IMR-90 (cell line): ENCODE data around the gene GRAMD1A. TPM values are rescaled to one million over a fixed set of nuclear protein-coding genes. Genes with fewer than 3 reads are reported as not detected.

Experiments used
- ATAC-seq: fragments of 200-7000 bp; cut with Tn5 transposase; 2 replicates; pipeline ENCODE4 v1.9.1; 2020; ENCODE audit warnings: low read depth, mild to moderate bottlenecking, moderate library complexity
- BruUV-seq: library from RNA; stranded (reverse); fragments of 400-500 nt; replicated peaks from 2 replicates; lab custom pipeline; 2021; lab: Mats Ljungman, UMichigan
- CTCF ChIA-PET: fragments of 300-600 bp; formaldehyde crosslinking; extraction: SDS; loops from one replicate; lab custom pipeline; 2021; ENCODE audit warnings: antibody characterized with exemption; lab: Yijun Ruan, JAX
- POLR2A ChIA-PET: fragments of 300-600 bp; sonication (Branson Sonifier 250); formaldehyde crosslinking; loops from one replicate; lab custom pipeline; 2022; ENCODE audit warnings: antibody characterized with exemption; ENCODE audit not compliant: unreplicated experiment; lab: Charles Lee
- DNase-seq: peaks from one replicate; pipeline ENCODE4 v3.0.0; 2013
- H2AFZ ChIP-seq: replicated peaks from 2 replicates; pipeline ENCODE3; 2013; ENCODE audit warnings: low read length, mild to moderate bottlenecking; ENCODE audit not compliant: poor library complexity
- H2AK5ac ChIP-seq: 2 replicates; pipeline ENCODE4 v1.6.1; 2013; ENCODE audit warnings: low read depth, low read length, inconsistent platforms
- H2AK9ac ChIP-seq: replicated peaks from 2 replicates; pipeline ENCODE3; 2013; ENCODE audit warnings: mild to moderate bottlenecking, low read depth, low read length, moderate library complexity; ENCODE audit not compliant: poor library complexity
- H2BK120ac ChIP-seq: 2 replicates; pipeline ENCODE4 v1.6.1; 2013; ENCODE audit warnings: low read depth, low read length, inconsistent platforms
- H2BK15ac ChIP-seq: 3 replicates; pipeline ENCODE4 v1.6.1; 2013; ENCODE audit warnings: low read depth, low read length, inconsistent platforms
- H2BK20ac ChIP-seq: 2 replicates; pipeline ENCODE4 v1.6.1; 2013; ENCODE audit warnings: low read depth, mild to moderate bottlenecking, inconsistent platforms, low read length, moderate library complexity
- H2BK5ac ChIP-seq: 2 replicates; pipeline ENCODE4 v1.6.1; 2013; ENCODE audit warnings: mild to moderate bottlenecking, low read depth, low read length, inconsistent platforms; ENCODE audit not compliant: poor library complexity, severe bottlenecking
- H3K14ac ChIP-seq: replicated peaks from 2 replicates; pipeline ENCODE4 v1.6.1; 2013; ENCODE audit warnings: low read depth, low read length, inconsistent platforms
- H3K18ac ChIP-seq: 2 replicates; pipeline ENCODE4 v1.6.1; 2013; ENCODE audit warnings: low read depth, low read length, control low read depth
- H3K23ac ChIP-seq: 2 replicates; pipeline ENCODE4 v1.6.1; 2013; ENCODE audit warnings: low read depth, low read length, inconsistent platforms
- H3K27ac ChIP-seq: 2 replicates; pipeline ENCODE4 v1.5.1; 2013; ENCODE audit warnings: mild to moderate bottlenecking, control low read depth, low read length; ENCODE audit not compliant: insufficient read depth
- H3K27me3 ChIP-seq: 2 replicates; pipeline ENCODE4 v1.6.1; 2013; ENCODE audit warnings: low read length; ENCODE audit not compliant: control insufficient read depth, insufficient read depth
- H3K36me3 ChIP-seq: 2 replicates; pipeline ENCODE4 v1.6.1; 2013; ENCODE audit warnings: low read length, mixed read lengths; ENCODE audit not compliant: control insufficient read depth, insufficient read depth
- H3K4ac ChIP-seq: 2 replicates; pipeline ENCODE4 v1.6.1; 2013; ENCODE audit warnings: low read depth, low read length, inconsistent platforms
- H3K4me1 ChIP-seq: 2 replicates; pipeline ENCODE4 v1.6.1; 2013; ENCODE audit warnings: low read length, mixed read lengths; ENCODE audit not compliant: control insufficient read depth, insufficient read depth
- H3K4me2 ChIP-seq: 2 replicates; pipeline ENCODE4 v1.6.1; 2013; ENCODE audit warnings: low read depth, mild to moderate bottlenecking, control low read depth, low read length, moderate library complexity
- H3K4me3 ChIP-seq: 2 replicates; pipeline ENCODE4 v1.5.1; 2013; ENCODE audit warnings: low read depth, mild to moderate bottlenecking, control low read depth, low read length, moderate library complexity; ENCODE audit not compliant: insufficient read depth
- H3K56ac ChIP-seq: 2 replicates; pipeline ENCODE4 v1.6.1; 2013; ENCODE audit warnings: low read length, inconsistent platforms; ENCODE audit not compliant: insufficient read depth; ENCODE audit errors: extremely low read depth
- H3K79me1 ChIP-seq, 2 experiments: 2 replicates each; pipeline ENCODE4 v1.6.1; 2013; ENCODE audit warnings: low read length in 2 of 2, inconsistent platforms in 1 of 2, low read depth in 1 of 2
- H3K9ac ChIP-seq: 2 replicates; pipeline ENCODE4 v1.6.1; 2013; ENCODE audit warnings: low read depth, low read length, control low read depth
- H3K9me1 ChIP-seq: 2 replicates; pipeline ENCODE4 v1.6.1; 2013; ENCODE audit warnings: low read length, inconsistent platforms; ENCODE audit not compliant: insufficient read depth
- H3K9me3 ChIP-seq: 2 replicates; pipeline ENCODE4 v1.6.1; 2013; ENCODE audit warnings: low read length; ENCODE audit not compliant: control insufficient read depth, insufficient read depth
- H4K20me1 ChIP-seq: 2 replicates; pipeline ENCODE4 v1.6.1; 2013; ENCODE audit warnings: low read length, inconsistent platforms; ENCODE audit not compliant: insufficient read depth
- H4K5ac ChIP-seq: 2 replicates; pipeline ENCODE4 v1.6.1; 2013; ENCODE audit warnings: mild to moderate bottlenecking, low read depth, low read length, control low read depth
- H4K8ac ChIP-seq, 2 experiments: 2 replicates each; pipeline ENCODE4 v1.6.1; 2013; ENCODE audit warnings: low read depth in 2 of 2, low read length in 2 of 2, control low read depth in 1 of 2, inconsistent platforms in 1 of 2
- H4K91ac ChIP-seq: 2 replicates; pipeline ENCODE4 v1.6.1; 2013; ENCODE audit warnings: low read depth, low read length, inconsistent platforms; ENCODE audit not compliant: insufficient read depth
- BHLHE40 ChIP-seq: fragments of 150-350 bp; IDR thresholded peaks from 2 replicates; pipeline ENCODE4 v1.6.1; 2016; ENCODE audit warnings: mild to moderate bottlenecking, low read depth, low read length
- CEBPB ChIP-seq: IDR thresholded peaks from 2 replicates; pipeline ENCODE4 v1.6.1; 2012; ENCODE audit warnings: low read depth, low read length, improper control_type of control experiment
- CHD1 ChIP-seq: IDR thresholded peaks from 2 replicates; pipeline ENCODE4 v1.6.1; 2012; ENCODE audit warnings: low read depth, low read length, improper control_type of control experiment
- ELK1 ChIP-seq: fragments of 150-350 bp; IDR thresholded peaks from 2 replicates; pipeline ENCODE4 v1.6.1; 2016; ENCODE audit warnings: low read depth, mild to moderate bottlenecking, low read length, moderate library complexity, borderline replicate concordance
- FOS ChIP-seq: fragments of 150-350 bp; IDR thresholded peaks from 2 replicates; pipeline ENCODE4 v1.6.1; 2016; ENCODE audit warnings: low read depth, low read length
- MAFK ChIP-seq: IDR thresholded peaks from 2 replicates; pipeline ENCODE4 v1.6.1; 2012; ENCODE audit warnings: low read depth, low read length, improper control_type of control experiment
- MAZ ChIP-seq: IDR thresholded peaks from 2 replicates; pipeline ENCODE4 v1.6.1; 2012; ENCODE audit warnings: low read depth, mild to moderate bottlenecking, low read length, improper control_type of control experiment, moderate library complexity, borderline replicate concordance
- MXI1 ChIP-seq: IDR thresholded peaks from 2 replicates; pipeline ENCODE4 v1.6.1; 2012; ENCODE audit warnings: low read depth, mild to moderate bottlenecking, low read length, moderate library complexity, borderline replicate concordance
- NFE2L2 ChIP-seq: fragments of 150-350 bp; IDR thresholded peaks from 2 replicates; pipeline ENCODE4 v1.6.1; 2016; ENCODE audit warnings: low read depth, mild to moderate bottlenecking, low read length
- POLR2A ChIP-seq: IDR thresholded peaks from 2 replicates; pipeline ENCODE4 v1.6.1; 2012; ENCODE audit warnings: mild to moderate bottlenecking, low read depth, low read length
- RAD21 ChIP-seq: IDR thresholded peaks from 2 replicates; pipeline ENCODE4 v1.6.1; 2012; ENCODE audit warnings: low read length, improper control_type of control experiment
- RCOR1 ChIP-seq: IDR thresholded peaks from 2 replicates; pipeline ENCODE4 v1.6.1; 2012; ENCODE audit warnings: mild to moderate bottlenecking, low read length, improper control_type of control experiment; ENCODE audit not compliant: insufficient replicate concordance
- RFX5 ChIP-seq: IDR thresholded peaks from 2 replicates; pipeline ENCODE4 v1.8.0; 2012; ENCODE audit warnings: low read depth, mild to moderate bottlenecking, low read length, moderate library complexity
- SMC3 ChIP-seq: fragments of 150-350 bp; IDR thresholded peaks from 2 replicates; pipeline ENCODE4 v1.6.1; 2016; ENCODE audit warnings: low read depth, mild to moderate bottlenecking, antibody characterized with exemption, low read length, moderate library complexity
- WGBS, 2 experiments: methylation state at CpG; one replicate each; pipeline versions ENCODE4 v1.1.5 to v1.1.7; 2013; ENCODE audit warnings: missing lambda C conversion rate in 2 of 2; ENCODE audit not compliant: insufficient read length in 1 of 2; ENCODE audit errors: extremely low coverage in 2 of 2; 5-methylcytosine and 5-hydroxymethylcytosine counted together
- dilution Hi-C: fragments of 300-500 bp; cut with HindIII; formaldehyde crosslinking; loops from one replicate; pipeline ENCODE4 v1.14.3; 2018; ENCODE audit warnings: low sequenced_read_pairs; ENCODE audit not compliant: unreplicated experiment
- in situ Hi-C: fragments of 300-500 bp; cut with MboI; formaldehyde crosslinking; loops from 3 replicates; pipeline ENCODE4 v1.14.3; 2019; ENCODE audit warnings: low sequenced_read_pairs, inconsistent platforms, mixed read lengths
- intact Hi-C: fragments of 100-400 bp; cut with micrococcal nuclease; formaldehyde crosslinking; loops from 2 replicates; pipeline ENCODE4 v1.10.0; 2022
- polyA plus RNA-seq, 3 experiments: library from polyadenylated mRNA; depleted of rRNA; stranded (reverse); fragments of >200 nt; gene quantifications; 2 replicates each; pipeline ENCODE4 v1.2.3, GENCODE V29; 2012; ENCODE audit warnings: low replicate concordance in 1 of 3
- total RNA-seq: library from RNA; depleted of rRNA; stranded (reverse); fragments of >200 nt; gene quantifications from 2 replicates; pipeline ENCODE4 v1.2.3, GENCODE V29; 2012
- TF ChIP-seq, protein P1 (sequence below): conservative IDR thresholded peaks from 2 replicates; pipeline ENCODE4 v1.5.1; 2012; ENCODE audit warnings: mild to moderate bottlenecking, low read depth, low read length, improper control_type of control experiment

GRAMD1A gene
- total and polyA plus RNA-seq, 2 of the 4 experiments (the other 2 are of a cell fraction) = 11.1 to 63.0 TPM

DNA sequence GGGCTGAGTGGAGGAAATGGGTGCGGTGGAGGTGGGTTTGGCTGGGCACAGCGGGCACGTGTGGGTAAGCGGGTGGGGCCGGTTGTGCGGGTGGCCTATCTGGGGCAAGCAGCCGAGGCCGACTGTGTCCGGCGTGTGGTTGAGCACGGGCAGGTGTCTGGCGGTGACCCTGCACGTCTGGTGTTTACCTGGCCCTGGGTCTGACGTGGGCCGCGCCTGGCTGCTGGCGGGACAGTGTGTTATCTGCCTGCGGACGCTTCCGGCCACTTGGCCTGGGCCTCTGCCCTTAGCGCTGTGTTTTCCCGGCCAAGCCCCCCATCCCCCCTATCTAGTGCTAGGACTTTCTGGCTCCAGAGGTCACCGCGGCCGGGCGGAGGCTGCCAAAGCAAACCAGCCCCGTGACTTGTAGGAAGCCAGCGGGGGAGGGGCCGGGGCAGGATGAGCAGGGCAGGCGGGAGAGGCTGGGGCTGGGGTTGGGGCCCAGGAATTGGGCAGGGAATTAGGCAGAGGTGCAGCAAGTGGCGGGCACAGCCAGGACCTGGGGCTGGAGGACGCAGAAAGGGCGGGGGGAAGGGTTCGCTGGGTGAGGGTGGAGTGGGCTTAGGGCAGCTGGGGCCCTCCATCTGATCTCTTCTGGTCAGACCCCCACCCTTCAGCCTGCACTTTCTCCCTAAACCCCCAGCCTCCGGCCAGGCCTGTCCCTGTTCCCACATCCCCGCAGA lies 40.9 kb downstream of the GRAMD1A start:
- H3K14ac ChIP-seq = no peak overlapping the region
- peak; percentile 22; the same call in 1 of the 2 replicates for ATAC-seq
- in situ Hi-C loops (no loop called here), dilution Hi-C loops (no loop called here), intact Hi-C loops (no loop called here)
- no peak overlapping the region for H3K4me3 ChIP-seq
- peaks cover 5% of the 10 kb centered on the region; the same call in 1 of the 2 replicates for H3K4me1 ChIP-seq
- H2AFZ ChIP-seq = peak overlapping the region; percentile 34
- CTCF ChIA-PET = no interaction called here
- no peak overlapping the region for H4K5ac ChIP-seq
- H2AK9ac ChIP-seq = no peak overlapping the region
- no peak overlapping the region for H3K27ac ChIP-seq
- no peak overlapping the region for H2BK120ac ChIP-seq
- POLR2A ChIA-PET = no interaction called here
- no peak overlapping the region; the same call in 1 of the 2 replicates for H3K4me2 ChIP-seq
- no peaks in the 10 kb centered on the region for H3K9me1 ChIP-seq
- WGBS, 2 experiments = 37% methylated on average over 10 of the region's 36 CpGs; no CpG with 5 or more reads in 1 of the 2 experiments
- DNase-seq = no peak
- peaks cover 7% of the 10 kb centered on the region; the same call in 1 of the 2 replicates for H3K27me3 ChIP-seq
- no peak overlapping the region for H2BK15ac ChIP-seq
- BruUV-seq = no TSS peak
- no peak overlapping the region for H2BK5ac ChIP-seq
- no peaks in the 10 kb centered on the region for H3K9me3 ChIP-seq
- H4K20me1 ChIP-seq = no peaks in the 10 kb centered on the region
- H2BK20ac ChIP-seq = no peak overlapping the region
- H4K91ac ChIP-seq = no peak overlapping the region
- no peak overlapping the region for H4K8ac ChIP-seq
- no peak overlapping the region for H3K4ac ChIP-seq
- no peak overlapping the region; the same call in 1 of the 2 replicates for H2AK5ac ChIP-seq
- H3K36me3 ChIP-seq = no peaks in the 10 kb centered on the region
- no peaks in the 10 kb centered on the region for H3K79me1 ChIP-seq
- H3K18ac ChIP-seq = no peak overlapping the region
- H3K23ac ChIP-seq = no peak overlapping the region
- H3K56ac ChIP-seq = no peak overlapping the region
- no peak overlapping the region for H3K9ac ChIP-seq
- no peak for TF ChIP-seq BHLHE40
- TF ChIP-seq ELK1 = no peak
- TF ChIP-seq POLR2A = no peak
- no peak for TF ChIP-seq RFX5
- TF ChIP-seq FOS = no peak
- TF ChIP-seq CHD1 = no peak
- no peak for TF ChIP-seq RCOR1
- TF ChIP-seq MAZ = no peak
- TF ChIP-seq, protein P1, sequence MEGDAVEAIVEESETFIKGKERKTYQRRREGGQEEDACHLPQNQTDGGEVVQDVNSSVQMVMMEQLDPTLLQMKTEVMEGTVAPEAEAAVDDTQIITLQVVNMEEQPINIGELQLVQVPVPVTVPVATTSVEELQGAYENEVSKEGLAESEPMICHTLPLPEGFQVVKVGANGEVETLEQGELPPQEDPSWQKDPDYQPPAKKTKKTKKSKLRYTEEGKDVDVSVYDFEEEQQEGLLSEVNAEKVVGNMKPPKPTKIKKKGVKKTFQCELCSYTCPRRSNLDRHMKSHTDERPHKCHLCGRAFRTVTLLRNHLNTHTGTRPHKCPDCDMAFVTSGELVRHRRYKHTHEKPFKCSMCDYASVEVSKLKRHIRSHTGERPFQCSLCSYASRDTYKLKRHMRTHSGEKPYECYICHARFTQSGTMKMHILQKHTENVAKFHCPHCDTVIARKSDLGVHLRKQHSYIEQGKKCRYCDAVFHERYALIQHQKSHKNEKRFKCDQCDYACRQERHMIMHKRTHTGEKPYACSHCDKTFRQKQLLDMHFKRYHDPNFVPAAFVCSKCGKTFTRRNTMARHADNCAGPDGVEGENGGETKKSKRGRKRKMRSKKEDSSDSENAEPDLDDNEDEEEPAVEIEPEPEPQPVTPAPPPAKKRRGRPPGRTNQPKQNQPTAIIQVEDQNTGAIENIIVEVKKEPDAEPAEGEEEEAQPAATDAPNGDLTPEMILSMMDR = no peak
- no peak for TF ChIP-seq SMC3
- no peak for TF ChIP-seq CEBPB
- TF ChIP-seq NFE2L2 = no peak
- TF ChIP-seq MXI1 = no peak
- no peak for TF ChIP-seq RAD21
- no peak for TF ChIP-seq MAFK
